OCI-LY7 (cell line): ENCODE data around the gene FBXL17. TPM values are rescaled to one million over a fixed set of nuclear protein-coding genes. Genes with fewer than 3 reads are reported as not detected.
A peak's percentile ranks its signal among the peaks of the same experiment; 100 is the strongest.
"Not testable (repeated sequence)": the region's sequence is repeated elsewhere in the genome, so short reads cannot be mapped to it uniquely, and the experiment has no call there.

Experiments used
- BruUV-seq: library from RNA; stranded (reverse); fragments of 400-500 nt; replicated peaks from 2 replicates; lab custom pipeline; 2021; lab: Mats Ljungman, UMichigan
- CTCF ChIA-PET: fragments of 300-600 bp; sonication (Branson Sonifier 250); formaldehyde crosslinking; loops from one replicate; lab custom pipeline; 2022; ENCODE audit warnings: antibody characterized with exemption; ENCODE audit not compliant: unreplicated experiment; lab: Charles Lee
- POLR2A ChIA-PET: fragments of 300-600 bp; sonication (Branson Sonifier 250); formaldehyde crosslinking; loops from one replicate; lab custom pipeline; 2022; ENCODE audit warnings: antibody characterized with exemption; lab: Charles Lee
- DNase-seq: peaks from one replicate; pipeline ENCODE4 v3.0.0-alpha.2; 2015; ENCODE audit warnings: low spot score
- H2AFZ ChIP-seq: fragments of 200-600 bp; sonication (generic), shearing (Covaris generic); 2 replicates; pipeline ENCODE4 v1.6.1; 2014; ENCODE audit warnings: mild to moderate bottlenecking, antibody characterized with exemption, low read length, moderate library complexity
- H3K27ac ChIP-seq: fragments of 200-600 bp; sonication (generic); 2 replicates; pipeline ENCODE4 v1.5.1; 2014; ENCODE audit warnings: mixed run types, low read depth, mild to moderate bottlenecking, moderate library complexity, low read length, inconsistent platforms; ENCODE audit not compliant: poor library complexity, severe bottlenecking
- H3K36me3 ChIP-seq: fragments of 200-600 bp; sonication (generic); 2 replicates; pipeline ENCODE4 v1.6.1; 2014; ENCODE audit warnings: mild to moderate bottlenecking, antibody characterized with exemption, low read length, moderate library complexity, mixed read lengths; ENCODE audit not compliant: insufficient read depth
- H3K4me1 ChIP-seq: fragments of 200-600 bp; sonication (generic); 2 replicates; pipeline ENCODE4 v1.5.1; 2014; ENCODE audit warnings: mild to moderate bottlenecking, low read length; ENCODE audit not compliant: insufficient read depth, poor library complexity, severe bottlenecking
- H3K4me2 ChIP-seq: fragments of 200-600 bp; sonication (generic); 2 replicates; pipeline ENCODE4 v1.6.1; 2014; ENCODE audit warnings: mild to moderate bottlenecking, low read length
- H3K4me3 ChIP-seq: fragments of 200-600 bp; sonication (generic); 2 replicates; pipeline ENCODE4 v1.5.1; 2014; ENCODE audit warnings: mild to moderate bottlenecking, low read depth, low read length; ENCODE audit not compliant: poor library complexity, severe bottlenecking
- H3K79me2 ChIP-seq: fragments of 200-600 bp; sonication (generic); 2 replicates; pipeline ENCODE4 v1.6.1; 2016; ENCODE audit warnings: low read depth, mild to moderate bottlenecking, low read length, moderate library complexity, mixed read lengths; ENCODE audit not compliant: insufficient read depth
- H3K9me2 ChIP-seq: fragments of 200-600 bp; sonication (generic); 2 replicates; pipeline ENCODE4 v1.6.1; 2016; ENCODE audit warnings: mild to moderate bottlenecking, low read length, mixed read lengths; ENCODE audit not compliant: insufficient read depth
- H3K9me3 ChIP-seq: fragments of 200-600 bp; sonication (generic); 2 replicates; pipeline ENCODE4 v1.6.1; 2014; ENCODE audit warnings: mild to moderate bottlenecking, mixed run types, low read length, mixed read lengths
- H4K20me1 ChIP-seq: fragments of 200-600 bp; sonication (generic); 2 replicates; pipeline ENCODE4 v1.6.1; 2014; ENCODE audit warnings: mild to moderate bottlenecking, antibody characterized with exemption, low read length, moderate library complexity, mixed read lengths; ENCODE audit not compliant: insufficient read depth
- EZH2phosphoT487 ChIP-seq: fragments of 200-600 bp; sonication (generic); IDR thresholded peaks from 2 replicates; pipeline ENCODE4 v1.6.1; 2018; ENCODE audit warnings: low read depth, borderline replicate concordance, mild to moderate bottlenecking, mixed run types, antibody characterized with exemption, low read length, moderate library complexity, mixed read lengths
- intact Hi-C: fragments of 100-400 bp; cut with micrococcal nuclease; formaldehyde crosslinking; loops from one replicate; pipeline ENCODE4 v1.10.0; 2022; ENCODE audit not compliant: unreplicated experiment
- total RNA-seq, 2 experiments: library from RNA; depleted of rRNA in 1 of 2; stranded (reverse); fragments of >200 nt in 1 of 2; shearing (Covaris generic) in 1 of 2; gene quantifications; 2 replicates each; pipeline ENCODE4 v1.2.3, GENCODE V29; 2014 to 2022
- TF ChIP-seq, protein P1 (sequence below): fragments of 200-600 bp; sonication (generic); conservative IDR thresholded peaks from 2 replicates; pipeline ENCODE4 v1.5.1; 2014; ENCODE audit warnings: mild to moderate bottlenecking, antibody characterized with exemption, low read length, moderate library complexity, mixed read lengths

The FBXL17 gene
- total RNA-seq, 2 experiments from 2014 or later = 10.2 to 21.6 TPM

DNA sequence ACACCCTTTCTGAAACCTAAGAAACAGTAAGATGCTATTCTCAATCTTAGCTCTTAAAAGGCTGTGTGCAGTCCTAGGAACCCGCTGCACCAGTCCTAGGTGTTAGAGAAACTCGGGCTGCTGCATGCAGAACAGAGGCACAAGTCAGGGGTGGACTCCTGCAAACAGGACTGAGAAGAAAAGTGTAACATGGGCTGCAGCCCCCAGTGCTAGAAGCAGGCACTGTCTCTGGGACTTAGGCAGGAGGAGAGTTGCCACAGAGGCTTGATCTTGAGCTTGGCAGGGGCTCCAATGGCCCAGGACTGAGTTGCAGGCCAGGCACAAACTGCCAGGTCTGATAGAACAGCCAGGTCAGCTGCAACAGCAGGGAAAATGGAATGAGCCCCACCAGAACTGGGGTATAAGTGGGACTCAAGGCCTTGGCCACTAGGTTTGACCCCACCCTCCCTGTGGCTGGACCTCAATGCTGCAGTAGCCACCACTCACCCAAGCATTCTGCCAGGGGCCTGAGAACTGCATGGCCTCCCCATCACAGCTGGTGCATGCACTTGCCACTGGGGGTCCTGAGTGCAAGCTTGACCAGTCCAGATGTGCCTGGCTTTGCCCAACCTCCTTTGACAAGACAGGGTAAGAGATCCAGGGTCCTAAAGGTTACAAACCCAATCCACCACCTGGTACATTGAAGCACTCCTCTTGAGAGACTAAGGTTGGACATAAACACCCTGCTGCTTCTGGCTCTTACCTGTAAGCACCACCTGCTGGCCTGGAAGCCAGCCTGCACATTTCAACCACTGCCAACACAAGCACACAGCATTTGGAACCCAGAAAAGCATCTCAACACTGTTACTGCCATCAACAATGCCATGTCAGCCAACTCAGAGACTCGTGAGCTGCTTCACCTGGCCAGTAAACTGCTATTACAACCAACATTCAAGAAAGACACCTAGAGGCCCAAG, 103.3 kb downstream of the FBXL17 start:
- Histone ChIP-seq H3K36me3 (no peaks in the 10 kb centered on the region), H3K4me2 (no peak overlapping the region), H4K20me1 (no peaks in the 10 kb centered on the region), H3K4me3 (no peak overlapping the region), H3K79me2 (no peaks in the 10 kb centered on the region), H3K9me2 (no peaks in the 10 kb centered on the region), H2AFZ (no peak overlapping the region), H3K27ac (no peak overlapping the region), H3K4me1 (no peaks in the 10 kb centered on the region), H3K9me3 (0 out of 2 replicates have a peak, but pooled peaks cover 6% of the 10 kb centered on the region)
- TF ChIP-seq, protein P1, sequence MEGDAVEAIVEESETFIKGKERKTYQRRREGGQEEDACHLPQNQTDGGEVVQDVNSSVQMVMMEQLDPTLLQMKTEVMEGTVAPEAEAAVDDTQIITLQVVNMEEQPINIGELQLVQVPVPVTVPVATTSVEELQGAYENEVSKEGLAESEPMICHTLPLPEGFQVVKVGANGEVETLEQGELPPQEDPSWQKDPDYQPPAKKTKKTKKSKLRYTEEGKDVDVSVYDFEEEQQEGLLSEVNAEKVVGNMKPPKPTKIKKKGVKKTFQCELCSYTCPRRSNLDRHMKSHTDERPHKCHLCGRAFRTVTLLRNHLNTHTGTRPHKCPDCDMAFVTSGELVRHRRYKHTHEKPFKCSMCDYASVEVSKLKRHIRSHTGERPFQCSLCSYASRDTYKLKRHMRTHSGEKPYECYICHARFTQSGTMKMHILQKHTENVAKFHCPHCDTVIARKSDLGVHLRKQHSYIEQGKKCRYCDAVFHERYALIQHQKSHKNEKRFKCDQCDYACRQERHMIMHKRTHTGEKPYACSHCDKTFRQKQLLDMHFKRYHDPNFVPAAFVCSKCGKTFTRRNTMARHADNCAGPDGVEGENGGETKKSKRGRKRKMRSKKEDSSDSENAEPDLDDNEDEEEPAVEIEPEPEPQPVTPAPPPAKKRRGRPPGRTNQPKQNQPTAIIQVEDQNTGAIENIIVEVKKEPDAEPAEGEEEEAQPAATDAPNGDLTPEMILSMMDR = 0 out of 2 replicates have a peak, but pooled peaks have one; percentile 21
- no peak for TF ChIP-seq EZH2phosphoT487
- ChIA-PET CTCF (no interaction called here), POLR2A (interaction anchor here (0.6 to 0.9 kb wide), 2 partner anchors 30 to 47 kb away, joined by 3 read pairs; no protein-coding TSS in a partner anchor)
- DNase-seq = no peak
- intact Hi-C loops = no loop called here
- BruUV-seq = no TSS peak

DNA sequence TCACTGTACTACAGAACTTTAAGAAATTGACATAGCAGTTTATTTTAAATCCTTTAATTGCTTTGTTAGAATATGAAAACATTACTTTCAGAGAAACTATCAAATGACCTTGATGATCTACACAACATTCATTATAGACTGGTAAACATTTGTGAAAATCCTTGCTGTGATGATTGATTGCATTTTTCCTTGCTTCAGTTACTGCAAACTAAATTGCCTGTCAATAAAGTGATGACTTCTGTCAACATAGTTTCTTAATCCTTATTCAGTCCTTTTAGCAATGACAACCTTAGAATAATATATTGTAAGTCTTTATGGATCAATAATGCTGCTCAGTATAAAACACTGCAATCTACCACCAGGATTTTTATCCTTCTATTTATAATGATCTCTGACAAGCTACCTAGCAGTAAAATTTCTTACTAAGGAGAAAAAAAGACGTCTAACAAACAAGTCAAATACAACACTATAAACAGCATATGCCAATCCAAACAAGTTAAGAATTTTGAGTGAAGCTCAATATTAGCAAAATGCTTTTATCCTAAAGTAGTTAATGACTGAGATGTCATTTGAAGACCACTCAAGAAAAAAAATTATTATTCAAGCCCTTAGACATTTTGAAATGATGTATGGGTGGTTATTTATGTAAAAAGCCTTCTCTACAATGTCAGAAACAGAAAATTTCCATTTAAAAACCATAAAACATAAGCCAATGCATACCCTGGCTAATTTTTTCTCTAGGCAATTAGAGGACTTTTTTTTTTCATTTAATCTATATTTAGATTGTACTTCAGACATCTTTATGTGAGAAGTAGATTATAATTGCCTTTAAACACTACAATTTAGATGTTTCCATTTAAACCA, 105.5 kb downstream of the FBXL17 start:
- no TSS peak for BruUV-seq
- no peak for DNase-seq
- intact Hi-C loops = no loop called here
- Histone ChIP-seq H3K79me2 (no peaks in the 10 kb centered on the region), H3K4me1 (no peaks in the 10 kb centered on the region), H3K4me2 (no peak overlapping the region), H3K36me3 (no peaks in the 10 kb centered on the region), H3K9me2 (no peaks in the 10 kb centered on the region), H3K27ac (no peak overlapping the region), H3K4me3 (no peak overlapping the region), H4K20me1 (no peaks in the 10 kb centered on the region), H2AFZ (no peak overlapping the region), H3K9me3 (no peaks in the 10 kb centered on the region)
- ChIA-PET CTCF (no interaction called here), POLR2A (no interaction called here)
- no peak for TF ChIP-seq EZH2phosphoT487
- TF ChIP-seq, protein P1 = no peak

DNA sequence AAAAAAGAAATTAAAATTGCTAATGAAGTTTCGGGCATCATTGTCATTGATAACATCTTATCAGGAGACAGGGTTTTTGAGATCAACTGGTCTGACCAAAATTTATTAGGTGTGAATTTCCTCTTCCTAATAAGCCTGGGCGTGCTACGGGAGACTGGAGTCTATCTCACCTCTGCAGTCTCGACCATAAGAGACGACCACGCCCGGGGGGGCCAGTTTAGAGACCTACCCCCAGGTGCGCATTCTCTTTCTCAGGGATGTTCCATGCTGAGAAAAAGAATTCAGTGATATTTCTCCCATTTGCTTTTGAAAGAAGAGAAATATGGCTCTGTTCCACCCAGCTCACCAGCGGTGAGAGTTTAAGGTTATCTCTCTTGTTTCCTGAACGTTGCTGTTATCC, 107.8 kb downstream of the FBXL17 start:
- H3K9me2 ChIP-seq, intact Hi-C loops, H3K4me3 ChIP-seq, H3K79me2 ChIP-seq, H3K27ac ChIP-seq, H3K36me3 ChIP-seq, H3K4me1 ChIP-seq, H3K4me2 ChIP-seq, H3K9me3 ChIP-seq, DNase-seq, POLR2A ChIA-PET, H4K20me1 ChIP-seq, BruUV-seq, H2AFZ ChIP-seq, CTCF ChIA-PET: not testable (repeated sequence)
